Left renal cortex interstitium (tissue), 4 donors: ENCODE measurements around the gene UMAD1. TPM values are rescaled to one million over a fixed set of nuclear protein-coding genes. Genes with fewer than 3 reads are reported as not detected.
"Not testable (repeated sequence)": the region's sequence is repeated elsewhere in the genome, so short reads cannot be mapped to it uniquely, and the experiment has no call there.

Experiments
- DNase-seq, 4 donors: peaks; one replicate each; pipeline ENCODE4 v3.0.0-alpha.2; 2013; ENCODE audit warnings: low read depth in 4 of 4, low spot score in 2 of 4, missing footprints in 1 of 4
- polyA plus RNA-seq, 4 donors: library from polyadenylated mRNA; unstranded; fragments of 120-200 nt; gene quantifications; one replicate each; pipeline ENCODE4 v1.2.1, GENCODE V29; 2013; ENCODE audit not compliant: insufficient read length in 4 of 4

UMAD1 gene
- polyA plus RNA-seq, 4 donors: 18.0 to 22.2 (median 20.2) TPM

GRCh38 chr7:7651479-7651878 is 10.9 kb downstream of the UMAD1 start:
- no peak for DNase-seq

GRCh38 chr7:7652798-7653540 is 12.4 kb downstream of the UMAD1 start:
- no peak for DNase-seq

GRCh38 chr7:7653593-7654187 is 13.1 kb downstream of the UMAD1 start:
- no peak for DNase-seq

- DNase-seq: no peak
These were observed 14.6 kb downstream of the UMAD1 start for GRCh38 chr7:7654964-7655715.

- DNase-seq: not testable (repeated sequence)
These were observed 15.9 kb downstream of the UMAD1 start for GRCh38 chr7:7656459-7656858.

GRCh38 chr7:7662527-7662926 is 22.0 kb downstream of the UMAD1 start:
- DNase-seq: no peak

- DNase-seq: no peak
These were observed 23.7 kb downstream of the UMAD1 start for GRCh38 chr7:7664291-7664690.

- no peak for DNase-seq
These were observed 24.5 kb downstream of the UMAD1 start for GRCh38 chr7:7665031-7665430.

GRCh38 chr7:7667187-7667586 is 26.6 kb downstream of the UMAD1 start:
- no peak for DNase-seq

GRCh38 chr7:7668706-7669105 is 28.2 kb downstream of the UMAD1 start:
- no peak for DNase-seq

- no peak for DNase-seq
These were observed 29.9 kb downstream of the UMAD1 start for GRCh38 chr7:7670490-7670889.

GRCh38 chr7:7671361-7671760 is 30.8 kb downstream of the UMAD1 start:
- DNase-seq: no peak

GRCh38 chr7:7672545-7673239 is 32.1 kb downstream of the UMAD1 start:
- no peak for DNase-seq

GRCh38 chr7:7673240-7673550 is 32.6 kb downstream of the UMAD1 start:
- DNase-seq: no peak

GRCh38 chr7:7675686-7676085 is 35.1 kb downstream of the UMAD1 start:
- no peak for DNase-seq

- DNase-seq: not testable (repeated sequence)
These were observed 39.1 kb downstream of the UMAD1 start for GRCh38 chr7:7679640-7680039.

GRCh38 chr7:7681191-7681935 is 40.8 kb downstream of the UMAD1 start:
- DNase-seq: peak; percentile 31 to 66 (median 50)

GRCh38 chr7:7681936-7682329 is 41.4 kb downstream of the UMAD1 start:
- no peak for DNase-seq

- DNase-seq: no peak
These were observed 42.3 kb downstream of the UMAD1 start for GRCh38 chr7:7682861-7683260.

GRCh38 chr7:7686811-7687508 is 46.4 kb downstream of the UMAD1 start:
- no peak for DNase-seq
